HG03175 (cell line): ENCODE results near the gene CUTA.

Experiments
- ATAC-seq: cut with Tn5 transposase; IDR thresholded peaks from one replicate; pipeline ENCODE4 v1.9.1; 2021; ENCODE audit warnings: mild to moderate bottlenecking, moderate library complexity; ENCODE audit not compliant: unreplicated experiment

Gene CUTA

DNA sequence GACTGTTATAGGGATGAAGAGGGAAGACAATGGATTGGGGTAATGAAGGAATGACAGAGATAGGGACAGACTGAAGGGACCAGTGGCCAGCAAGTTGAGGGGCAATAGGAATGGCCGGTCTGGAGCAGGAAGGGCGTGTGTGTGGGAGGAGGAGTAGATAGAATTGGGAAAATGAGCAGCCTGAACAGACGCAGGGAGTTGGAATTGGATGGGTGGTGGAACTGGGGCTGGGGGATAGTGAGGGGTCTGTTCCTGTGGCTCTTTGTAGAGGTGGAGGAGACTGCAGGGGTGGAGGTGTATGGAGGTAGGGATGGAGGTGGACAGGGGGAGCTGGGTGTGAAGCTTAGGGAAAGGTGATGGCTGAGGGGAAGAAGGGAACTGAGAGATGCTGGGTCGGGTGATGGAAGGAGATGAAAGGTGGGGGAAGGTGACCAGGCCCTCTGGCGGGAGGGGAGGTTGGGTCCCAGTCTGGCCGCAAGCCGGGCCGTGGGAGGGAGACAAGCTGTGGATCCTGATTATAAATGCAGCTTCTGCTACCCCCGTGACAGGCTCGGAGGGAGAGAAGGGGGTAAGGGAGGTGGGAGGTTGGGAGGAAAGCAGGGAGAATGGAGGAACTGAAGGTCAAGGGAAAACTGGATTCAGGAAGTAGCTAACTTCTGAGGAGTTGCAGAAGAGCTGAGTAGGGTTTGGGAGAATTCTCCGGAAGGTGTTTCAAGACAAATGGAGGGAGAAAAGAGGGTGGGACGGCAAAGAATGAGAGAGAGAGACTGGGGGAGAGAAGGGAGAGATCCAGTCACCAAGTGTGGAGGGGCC lies 7.2 kb upstream of the CUTA start:
- ATAC-seq: no peak

DNA sequence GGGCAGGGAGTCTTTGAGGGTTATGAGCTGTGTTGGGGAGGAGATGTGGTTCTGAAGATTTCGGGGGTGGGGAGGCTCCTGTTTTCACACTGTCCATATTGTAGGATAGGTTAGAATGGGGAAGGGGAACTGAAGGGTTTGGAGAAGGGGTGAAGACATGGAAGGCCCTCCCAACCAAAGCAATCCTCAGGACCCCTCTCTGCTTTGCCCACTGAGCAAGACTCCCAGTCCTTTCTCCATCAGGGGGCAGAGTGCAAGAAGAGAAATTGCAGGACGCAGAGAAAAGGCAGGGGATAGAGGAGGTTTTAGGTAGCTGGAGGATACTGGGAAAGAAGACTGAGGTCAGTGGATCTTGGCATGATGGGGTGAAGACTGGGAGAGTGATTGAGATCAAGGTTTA lies 5.9 kb upstream of the CUTA start:
- ATAC-seq: no peak

- ATAC-seq: no peak
Measured at GRCh38 chr6:33421344-33421643, 3.4 kb upstream of the CUTA start.

DNA sequence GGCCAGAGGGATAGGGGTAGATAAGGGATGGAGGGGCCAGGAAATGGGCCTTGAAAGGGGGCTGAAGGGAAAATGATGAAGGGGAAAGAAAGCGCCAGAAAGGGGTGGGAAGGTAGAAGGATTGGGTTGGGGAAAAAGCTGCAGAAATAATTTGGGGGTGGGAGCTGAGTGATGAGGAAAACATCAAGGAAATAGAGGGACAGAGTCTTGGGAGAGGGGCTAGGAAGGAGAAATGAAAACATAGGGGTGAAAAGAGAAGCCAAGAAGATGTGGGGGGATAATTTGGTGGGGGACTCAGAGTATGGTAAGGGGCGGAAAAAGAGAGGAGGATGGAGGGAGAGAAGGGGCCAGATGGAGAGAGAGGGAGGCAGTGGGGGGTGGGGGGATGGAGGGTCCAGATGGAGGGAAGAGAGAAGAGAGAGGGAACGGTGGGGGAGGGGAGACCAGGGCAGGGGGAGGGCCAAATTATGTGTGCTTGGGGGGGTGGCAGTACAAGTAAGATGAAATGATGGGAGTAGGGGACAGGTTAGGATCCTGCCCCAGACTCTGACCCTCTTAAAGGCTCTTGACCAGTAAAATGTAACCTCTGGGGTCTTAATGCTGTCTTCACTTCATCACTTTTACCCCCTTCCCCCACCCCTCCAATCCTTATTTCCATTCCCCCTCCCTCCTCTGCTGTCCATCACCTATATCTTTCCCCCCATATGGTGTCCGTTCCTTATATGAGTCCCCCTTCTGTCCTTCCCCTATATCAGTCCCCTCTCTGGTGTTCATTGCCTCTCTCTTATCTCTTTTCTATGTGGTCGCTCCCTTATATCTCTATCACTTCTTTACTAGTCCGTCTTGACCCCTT lies 2.8 kb upstream of the CUTA start:
- ATAC-seq: no peak

DNA sequence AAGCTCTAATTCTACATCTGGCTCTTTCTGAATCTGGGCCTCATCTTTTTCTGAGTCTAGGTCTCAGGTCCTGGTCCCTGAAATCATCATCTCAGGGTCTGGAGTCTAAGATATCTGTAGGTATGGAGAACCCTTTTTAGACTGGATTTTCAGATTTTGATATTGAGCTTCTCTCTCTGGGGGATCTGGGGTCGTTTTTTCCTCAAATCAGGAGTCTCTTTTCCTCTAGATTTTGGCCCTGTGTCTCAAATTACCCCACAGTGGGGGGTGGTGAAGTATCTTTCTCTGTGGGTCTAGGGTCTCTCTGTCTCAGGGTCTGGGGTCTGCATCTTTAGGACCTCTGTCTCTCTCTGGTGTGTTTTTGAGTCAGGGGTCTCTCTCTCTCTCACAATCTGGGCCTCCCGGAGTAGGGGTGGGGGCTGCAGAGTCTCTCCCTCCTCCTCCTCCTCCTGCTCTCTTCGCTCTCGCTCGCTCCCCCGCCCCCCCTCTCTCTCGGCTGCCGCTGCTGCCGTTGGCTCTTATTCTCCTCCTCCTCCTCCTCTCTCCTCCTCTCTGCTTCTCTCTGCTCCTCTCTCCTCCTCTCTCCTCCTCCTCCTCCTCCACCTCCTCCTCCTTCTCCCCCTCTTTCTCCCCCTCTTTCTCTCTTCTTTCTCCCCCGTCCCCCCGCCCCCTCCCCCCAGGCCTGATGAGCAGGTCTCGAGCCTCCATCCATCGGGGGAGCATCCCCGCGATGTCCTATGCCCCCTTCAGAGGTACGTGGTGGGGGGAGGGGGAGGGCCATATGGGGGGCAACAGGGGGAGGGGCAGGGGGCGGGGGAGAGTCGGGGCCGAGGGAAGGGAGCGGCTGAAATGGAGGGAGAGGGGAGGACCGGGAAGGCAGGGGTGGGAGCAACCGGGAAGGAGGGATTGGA lies 1.9 kb upstream of the CUTA start, which contains the start of gene SYNGAP1:
SYNGAP1 (plus strand) TSS at position 486 of the 911 bp plus-strand sequence; CDS start at position 686, 200 bp downstream.
- no peak for ATAC-seq

- no peak for ATAC-seq
Measured at GRCh38 chr6:33418690-33419291, 884 bp upstream of the CUTA start.

GRCh38 chr6:33417128-33417902 lies 592 bp downstream of the CUTA start:
- no peak for ATAC-seq

DNA sequence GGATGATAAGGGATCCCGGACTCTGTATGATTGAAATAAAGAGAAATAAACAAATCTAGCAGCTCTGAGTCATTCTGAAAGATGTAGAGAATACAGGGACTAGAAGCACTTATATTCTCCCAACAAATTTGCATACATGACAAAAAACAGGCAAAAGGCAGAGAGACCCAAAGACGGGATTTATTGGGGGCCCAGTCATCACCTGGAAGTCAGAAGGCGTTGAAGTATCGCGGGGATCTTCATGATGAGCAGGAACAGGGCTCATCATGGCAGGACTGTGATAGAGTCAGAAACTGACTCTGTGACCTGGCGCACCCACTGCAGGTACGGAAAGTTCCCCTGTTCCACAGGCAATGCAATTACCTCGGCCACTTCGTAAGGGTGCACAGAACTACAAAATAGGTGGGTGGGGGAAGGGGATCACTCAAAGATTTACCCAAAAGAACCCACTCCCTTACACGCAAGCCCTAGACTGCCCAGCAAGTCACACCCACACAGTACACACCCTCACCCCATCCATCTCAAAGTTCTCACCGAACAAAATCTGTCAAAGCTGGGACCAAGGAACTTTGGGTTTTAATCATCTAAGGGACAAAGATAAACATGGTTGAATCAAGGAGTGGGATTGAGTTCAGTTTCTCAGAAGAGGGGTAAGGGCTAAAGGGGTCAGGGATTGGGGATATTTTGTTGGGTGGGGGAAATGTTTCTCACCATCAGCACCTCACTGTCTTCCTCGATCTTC lies 1.4 kb downstream of the CUTA start:
- no peak for ATAC-seq

GRCh38 chr6:33415831-33416230 lies 2.1 kb downstream of the CUTA start:
- ATAC-seq: no peak

GRCh38 chr6:33414592-33415271 lies 3.2 kb downstream of the CUTA start:
- no peak for ATAC-seq

- no peak for ATAC-seq
Measured at GRCh38 chr6:33413241-33414120, 4.4 kb downstream of the CUTA start.

DNA sequence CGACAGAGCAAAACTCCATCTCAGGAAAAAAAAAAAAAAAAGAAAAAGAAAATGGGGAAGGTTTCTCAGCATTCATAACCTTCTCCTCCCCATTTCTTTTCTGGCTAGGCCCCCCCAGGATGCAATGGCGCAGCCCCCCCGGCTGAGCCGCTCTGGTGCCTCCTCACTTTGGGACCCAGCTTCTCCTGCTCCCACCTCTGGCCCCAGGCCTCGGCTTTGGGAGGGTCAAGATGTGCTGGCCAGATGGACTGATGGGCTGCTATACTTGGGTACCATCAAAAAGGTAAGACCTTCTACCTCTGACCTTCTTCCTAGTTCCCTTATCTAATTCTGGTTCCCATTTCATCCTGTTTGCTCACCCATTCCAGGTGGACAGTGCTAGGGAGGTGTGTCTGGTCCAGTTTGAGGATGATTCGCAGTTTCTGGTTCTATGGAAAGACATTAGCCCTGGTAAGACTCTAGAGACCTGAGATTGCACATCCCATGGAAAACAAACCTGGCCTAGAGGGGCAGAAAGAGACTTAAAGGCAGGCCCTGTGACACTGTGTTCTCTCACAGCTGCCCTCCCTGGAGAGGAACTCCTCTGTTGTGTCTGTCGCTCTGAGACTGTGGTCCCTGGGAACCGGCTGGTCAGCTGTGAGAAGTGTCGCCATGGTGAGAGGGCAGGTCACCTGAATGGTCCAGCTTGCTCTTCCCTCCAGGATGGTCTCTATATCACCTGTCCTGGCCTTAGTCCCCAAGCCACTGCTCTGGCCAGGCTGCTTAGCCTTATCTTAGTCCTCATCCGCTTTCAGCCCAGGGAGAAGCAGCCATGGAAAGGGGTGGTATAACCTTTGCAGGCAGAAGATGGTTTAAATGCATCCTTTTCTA lies 5.5 kb downstream of the CUTA start:
- no peak for ATAC-seq

GRCh38 chr6:33411632-33412005 lies 6.3 kb downstream of the CUTA start:
- ATAC-seq: no peak

DNA sequence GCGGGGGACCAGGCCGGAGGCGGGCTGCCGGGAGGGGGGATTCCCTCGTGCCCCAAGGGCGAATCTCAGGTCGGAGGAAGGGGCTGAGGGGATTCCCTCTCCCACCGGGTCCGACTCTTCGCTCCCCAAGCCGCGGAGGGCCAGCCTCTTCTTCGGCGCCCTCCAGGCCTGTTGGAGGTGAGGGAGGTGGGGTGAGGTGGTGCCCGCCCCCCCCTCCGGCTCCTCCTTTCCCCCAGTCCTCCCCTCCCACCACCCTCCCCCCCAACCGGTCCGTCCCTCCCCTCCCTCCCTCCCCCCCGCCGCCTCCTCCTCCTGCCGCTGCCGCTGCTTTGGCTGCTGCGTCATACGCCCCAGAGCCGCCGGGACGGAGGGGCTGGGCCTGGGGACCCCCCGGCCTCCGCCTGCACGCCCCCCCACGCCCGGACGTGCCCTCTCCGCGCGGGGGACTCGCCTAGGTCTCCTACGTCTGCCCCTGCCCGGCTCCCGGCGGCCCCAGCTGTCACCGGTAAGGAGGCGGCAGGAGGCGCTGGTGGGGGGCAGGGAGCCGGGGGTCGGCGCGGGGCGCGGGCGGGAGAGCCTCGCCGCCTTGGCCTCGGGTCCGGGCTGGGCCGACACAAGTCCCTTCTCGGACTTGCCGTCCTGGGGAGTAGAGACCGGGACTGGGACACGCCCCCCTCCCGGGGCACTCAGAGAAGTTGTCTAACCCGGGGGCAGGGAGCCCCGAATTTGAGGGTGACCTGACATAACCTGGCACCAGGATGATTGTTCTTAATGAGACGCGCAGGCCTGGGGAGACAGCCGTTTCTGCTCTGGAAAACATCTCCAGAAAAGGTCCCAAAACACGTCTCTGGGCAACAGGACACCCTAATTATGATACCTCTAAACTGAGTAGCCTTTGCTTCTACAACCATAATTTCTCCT lies 6.9 kb downstream of the CUTA start, which contains the start of gene PHF1:
PHF1 (plus strand) TSS at position 304 of the 921 bp plus-strand sequence. CDS start 1,250 bp downstream, outside the sequence.
- peak; percentile 34 for ATAC-seq

DNA sequence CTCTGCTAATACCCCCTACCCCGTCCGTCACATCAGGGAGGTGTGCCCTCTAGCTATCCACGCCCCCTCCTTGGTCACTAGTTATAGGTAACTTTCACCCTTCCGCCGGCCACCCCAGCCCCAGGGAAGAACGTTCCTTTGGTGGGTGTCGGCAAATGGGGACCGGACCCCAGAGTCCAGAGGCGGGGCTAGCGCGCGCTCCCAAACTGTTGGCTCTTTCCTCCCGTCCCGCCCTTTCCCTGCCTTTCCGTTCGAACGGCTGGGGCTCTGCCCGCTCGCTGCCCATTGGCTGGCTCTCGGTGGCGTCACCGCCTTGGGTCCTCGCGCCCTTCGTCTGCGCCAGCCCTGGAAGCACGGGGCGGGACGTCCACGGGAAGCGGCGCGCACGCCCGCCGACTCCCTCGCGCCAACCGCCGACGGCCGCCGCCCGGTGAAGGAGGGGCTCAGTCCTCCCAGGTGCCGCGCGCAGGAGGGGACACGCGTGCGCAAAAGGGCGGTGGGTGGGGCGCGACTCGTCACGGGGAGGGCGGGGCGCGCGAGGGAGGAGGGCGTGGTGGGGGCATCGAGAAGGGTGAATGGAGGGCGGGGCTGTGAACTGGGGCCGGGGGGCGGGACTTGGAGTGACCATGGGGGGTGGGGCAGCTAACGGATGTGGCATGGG lies 7.7 kb downstream of the CUTA start:
- peak; percentile 80 for ATAC-seq
